Astrocyte (in vitro differentiated cells and primary cell): Measurements from ENCODE around the gene RIPOR3. TPM values are rescaled to one million over a fixed set of nuclear protein-coding genes. Genes with fewer than 3 reads are reported as not detected.

ENCODE experiments used
- DNase-seq: peaks from one replicate; pipeline ENCODE4 v3.0.0-alpha.2; 2010; ENCODE audit warnings: low read depth
- FAIRE-seq: peaks from 2 replicates; lab custom pipeline; 2011; peaks lifted over from hg19 to GRCh38; lab: Jason Lieb, UNC
- H2AFZ ChIP-seq: 2 replicates; pipeline ENCODE4 v1.6.0; 2012; ENCODE audit warnings: low read depth, low read length, inconsistent platforms
- H3K27ac ChIP-seq: 2 replicates; pipeline ENCODE4 v1.5.1; 2011; ENCODE audit warnings: low read depth, low read length, inconsistent platforms
- H3K27me3 ChIP-seq: 2 replicates; pipeline ENCODE4 v1.6.0; 2011; ENCODE audit warnings: low read length, inconsistent platforms; ENCODE audit not compliant: insufficient read depth
- H3K36me3 ChIP-seq: 2 replicates; pipeline ENCODE4 v1.5.1; 2011; ENCODE audit warnings: low read length, inconsistent platforms; ENCODE audit not compliant: insufficient read depth
- H3K4me1 ChIP-seq: 2 replicates; pipeline ENCODE4 v1.5.1; 2011; ENCODE audit warnings: low read length, inconsistent platforms; ENCODE audit not compliant: insufficient read depth
- H3K4me2 ChIP-seq: 2 replicates; pipeline ENCODE4 v1.6.0; 2012; ENCODE audit warnings: low read length, inconsistent platforms
- H3K4me3 ChIP-seq: 2 replicates; pipeline ENCODE4 v1.5.1; 2011; ENCODE audit warnings: low read depth, mild to moderate bottlenecking, low read length, inconsistent platforms; ENCODE audit not compliant: insufficient read depth
- H3K79me2 ChIP-seq: 2 replicates; pipeline ENCODE4 v1.6.0; 2012; ENCODE audit warnings: mild to moderate bottlenecking, low read length, inconsistent platforms; ENCODE audit not compliant: insufficient read depth
- H3K9ac ChIP-seq: 2 replicates; pipeline ENCODE4 v1.6.0; 2012; ENCODE audit warnings: mild to moderate bottlenecking, low read length, inconsistent platforms
- H3K9me3 ChIP-seq: 2 replicates; pipeline ENCODE4 v1.5.1; 2012; ENCODE audit warnings: low read depth, mild to moderate bottlenecking, low read length, inconsistent platforms; ENCODE audit not compliant: insufficient read depth
- H4K20me1 ChIP-seq: 2 replicates; pipeline ENCODE4 v1.6.0; 2012; ENCODE audit warnings: low read length, inconsistent platforms; ENCODE audit not compliant: insufficient read depth
- H3K27ac Mint-ChIP-seq: one replicate; pipeline ENCODE4 v1.8.0; 2021; ENCODE audit warnings: mild to moderate bottlenecking, mixed read lengths; ENCODE audit not compliant: unreplicated experiment
- H3K27me3 Mint-ChIP-seq: one replicate; pipeline ENCODE4 v1.8.0; 2021; ENCODE audit warnings: low read depth, mixed read lengths; ENCODE audit not compliant: unreplicated experiment
- H3K36me3 Mint-ChIP-seq: one replicate; pipeline ENCODE4 v1.8.0; 2021; ENCODE audit warnings: low read depth, mixed read lengths; ENCODE audit not compliant: unreplicated experiment
- H3K4me1 Mint-ChIP-seq: one replicate; pipeline ENCODE4 v1.8.0; 2021; ENCODE audit warnings: low read depth, mixed read lengths; ENCODE audit not compliant: unreplicated experiment
- H3K4me3 Mint-ChIP-seq: one replicate; pipeline ENCODE4 v1.8.0; 2021; ENCODE audit warnings: mild to moderate bottlenecking, moderate library complexity, mixed read lengths; ENCODE audit not compliant: unreplicated experiment
- H3K9me3 Mint-ChIP-seq: one replicate; pipeline ENCODE4 v1.8.0; 2021; ENCODE audit warnings: mild to moderate bottlenecking, mixed read lengths; ENCODE audit not compliant: unreplicated experiment
- CTCF ChIP-seq: IDR thresholded peaks from 2 replicates; pipeline ENCODE4 v1.5.1; 2011; ENCODE audit warnings: low read depth, mild to moderate bottlenecking, inconsistent platforms, low read length, moderate library complexity; ENCODE audit not compliant: insufficient read depth
- EZH2 ChIP-seq: IDR thresholded peaks from 2 replicates; pipeline ENCODE4 v1.6.1; 2012; ENCODE audit warnings: mild to moderate bottlenecking, low read length, inconsistent platforms; ENCODE audit not compliant: insufficient read depth
- total RNA-seq: library from RNA; stranded (reverse); gene quantifications from 2 replicates; pipeline ENCODE4 v1.2.1, GENCODE V29; 2021

Gene RIPOR3
- total RNA-seq, 1 donor from 2014 or later = 0.39 TPM

GRCh38 chr20:50730765-50731054 is 39.4 kb upstream of the RIPOR3 start:
- peak overlapping the region; percentile 84 for H2AFZ ChIP-seq
- peaks cover 4% of the 10 kb centered on the region for H3K79me2 ChIP-seq
- no peaks in the 10 kb centered on the region for H3K36me3 ChIP-seq
- no peak for TF ChIP-seq CTCF
- H3K4me1 ChIP-seq = peaks cover 4% of the 10 kb centered on the region
- Mint-ChIP-seq H3K4me1 (peaks cover 34% of the 10 kb centered on the region), H3K36me3 (no peaks in the 10 kb centered on the region), H3K27me3 (no peaks in the 10 kb centered on the region), H3K9me3 (no peaks in the 10 kb centered on the region), H3K27ac (peak overlapping the region; percentile 88), H3K4me3 (peak overlapping the region; percentile 85)
- H3K4me3 ChIP-seq = peak overlapping the region; percentile 72
- H3K9me3 ChIP-seq = no peaks in the 10 kb centered on the region
- no peak overlapping the region for H3K27ac ChIP-seq
- peak overlapping the region; percentile 66 for H3K9ac ChIP-seq
- no peaks in the 10 kb centered on the region for H4K20me1 ChIP-seq
- H3K4me2 ChIP-seq = peak overlapping the region; percentile 96
- DNase-seq (no peak), FAIRE-seq (no peak)
- peaks cover 9% of the 10 kb centered on the region for H3K27me3 ChIP-seq

- Histone ChIP-seq H3K9me3 (no peaks in the 10 kb centered on the region), H3K27me3 (peaks cover 9% of the 10 kb centered on the region), H3K4me2 (peak overlapping the region; percentile 96), H2AFZ (peak overlapping the region; percentile 84), H3K27ac (no peak overlapping the region), H4K20me1 (no peaks in the 10 kb centered on the region), H3K9ac (peak overlapping the region; percentile 66), H3K4me1 (peaks cover 10% of the 10 kb centered on the region), H3K79me2 (peaks cover 4% of the 10 kb centered on the region), H3K36me3 (no peaks in the 10 kb centered on the region), H3K4me3 (peak overlapping the region; percentile 72)
- no peak for TF ChIP-seq CTCF
- TF ChIP-seq EZH2 = no peak
- Mint-ChIP-seq H3K36me3 (no peaks in the 10 kb centered on the region), H3K4me1 (peaks cover 29% of the 10 kb centered on the region), H3K27ac (peak overlapping the region; percentile 88), H3K9me3 (no peaks in the 10 kb centered on the region), H3K27me3 (no peaks in the 10 kb centered on the region), H3K4me3 (peak overlapping the region; percentile 85)
- no peak for DNase-seq
- no peak for FAIRE-seq
Observed at GRCh38 chr20:50729901-50730764, 38.8 kb upstream of the RIPOR3 start.
